ENCODE results near the gene TULP4. TPM values are rescaled to one million over a fixed set of nuclear protein-coding genes. Genes with fewer than 3 reads are reported as not detected.

TULP4 gene
- total RNA-seq, 1 experiment from 2014 or later: 126 TPM

DNA sequence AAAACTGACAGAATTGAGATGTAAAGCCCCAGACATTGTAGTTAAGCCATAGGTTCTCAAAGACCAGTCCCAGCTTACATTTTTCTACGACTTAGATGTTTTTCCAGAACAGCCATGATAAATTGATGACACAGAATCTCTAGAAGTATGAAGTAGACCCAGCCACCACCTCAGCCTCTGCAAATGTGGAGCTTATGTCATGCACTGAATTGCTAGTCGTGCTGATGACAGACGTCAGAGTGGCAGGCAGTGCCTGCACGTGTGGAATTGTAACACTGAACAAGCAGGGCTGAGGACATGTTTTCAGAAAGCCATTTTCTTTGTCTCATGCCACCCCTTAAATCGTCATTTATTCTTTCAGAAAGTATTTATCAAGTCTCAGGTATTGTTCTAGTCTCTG is 175.2 kb downstream of the TULP4 start:
- no peak overlapping the region for H3K4me3 Mint-ChIP-seq (ENCODE audit: unreplicated experiment)
- intact Hi-C loops (cut with micrococcal nuclease; ENCODE audit: unreplicated experiment): no loop called here
- Histone ChIP-seq H3K4me3 (ENCODE audit: low read depth, low read length) (no peak overlapping the region), H3K27me3 (replicated peaks; ENCODE audit: control insufficient read depth, insufficient read depth, low read length) (no peaks in the 10 kb centered on the region), H3K36me3 (ENCODE audit: control insufficient read depth, insufficient read depth, low read length) (no peaks in the 10 kb centered on the region; the same call in 1 of the 2 replicates), H3K9me3 (no peaks in the 10 kb centered on the region), H3K4me1 (no peaks in the 10 kb centered on the region)
- no TSS peak for BruUV-seq (replicated peaks)
- ChIA-PET CTCF (interaction anchor here (0.6 kb wide), 1 partner anchor 561 kb away, joined by 3 read pairs; no protein-coding TSS in a partner anchor), POLR2A (no interaction called here)
- H3K36me3 Mint-ChIP-seq (ENCODE audit: insufficient read depth, unreplicated experiment): peaks cover 39% of the 10 kb centered on the region
- no peaks in the 10 kb centered on the region for H3K4me1 Mint-ChIP-seq (ENCODE audit: low read depth, unreplicated experiment)
- no peak overlapping the region for H3K27ac Mint-ChIP-seq (ENCODE audit: unreplicated experiment)
- no peaks in the 10 kb centered on the region for H3K27me3 Mint-ChIP-seq (ENCODE audit: insufficient read depth, unreplicated experiment)
- TF ChIP-seq CTCF (IDR thresholded peaks at IDR 0.05; ENCODE audit: insufficient read depth in 1 of 2, low read depth in 1 of 2, low read length in 1 of 2, severe bottlenecking in 1 of 2, unreplicated experiment in 1 of 2): no peak
- no peak for DNase-seq
- no peaks in the 10 kb centered on the region for H3K9me3 Mint-ChIP-seq (ENCODE audit: unreplicated experiment)

GRCh38 chr6:158488065-158488464 is 175.8 kb downstream of the TULP4 start:
- no peak overlapping the region for H3K27ac Mint-ChIP-seq (ENCODE audit: unreplicated experiment)
- no peaks in the 10 kb centered on the region for H3K9me3 Mint-ChIP-seq (ENCODE audit: unreplicated experiment)

DNA sequence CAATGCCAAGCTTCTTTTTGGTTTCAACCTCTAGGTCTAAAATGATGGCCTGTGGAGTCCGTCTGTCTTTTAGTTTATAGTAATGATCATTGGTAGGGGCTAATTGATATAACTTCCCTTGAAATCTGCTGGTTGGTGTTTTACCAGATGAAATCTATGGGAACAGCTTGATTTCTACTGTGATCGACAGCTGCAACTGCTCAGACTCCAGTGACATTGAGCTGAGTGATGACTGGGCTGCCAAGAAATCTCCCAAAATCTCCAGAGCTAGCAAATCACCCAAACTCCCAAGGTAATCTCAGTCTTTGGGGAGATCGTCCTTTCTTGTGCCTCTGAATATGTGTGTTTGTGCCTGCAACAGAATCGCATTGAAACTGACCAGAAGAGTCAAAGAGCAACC is 177.2 kb downstream of the TULP4 start:
- BruUV-seq (replicated peaks): no TSS peak
- TF ChIP-seq CTCF (IDR thresholded peaks at IDR 0.05; ENCODE audit: insufficient read depth in 1 of 2, low read depth in 1 of 2, low read length in 1 of 2, severe bottlenecking in 1 of 2, unreplicated experiment in 1 of 2): no peak
- Histone ChIP-seq H3K9me3 (no peaks in the 10 kb centered on the region), H3K4me1 (no peaks in the 10 kb centered on the region), H3K4me3 (ENCODE audit: low read depth, low read length) (no peak overlapping the region), H3K36me3 (ENCODE audit: control insufficient read depth, insufficient read depth, low read length) (no peaks in the 10 kb centered on the region; the same call in 1 of the 2 replicates), H3K27me3 (replicated peaks; ENCODE audit: control insufficient read depth, insufficient read depth, low read length) (no peaks in the 10 kb centered on the region)
- ChIA-PET POLR2A (interaction anchor here (0.6 kb wide), 1 partner anchor 217 kb away, joined by 5 read pairs; no protein-coding TSS in a partner anchor), CTCF (no interaction called here)
- H3K4me1 Mint-ChIP-seq (ENCODE audit: low read depth, unreplicated experiment): no peaks in the 10 kb centered on the region
- H3K36me3 Mint-ChIP-seq (ENCODE audit: insufficient read depth, unreplicated experiment): peaks cover 52% of the 10 kb centered on the region
- H3K9me3 Mint-ChIP-seq (ENCODE audit: unreplicated experiment): no peaks in the 10 kb centered on the region
- intact Hi-C loops (cut with micrococcal nuclease; ENCODE audit: unreplicated experiment): no loop called here
- DNase-seq: no peak
- H3K27ac Mint-ChIP-seq (ENCODE audit: unreplicated experiment): no peak overlapping the region
- no peak overlapping the region for H3K4me3 Mint-ChIP-seq (ENCODE audit: unreplicated experiment)
- H3K27me3 Mint-ChIP-seq (ENCODE audit: insufficient read depth, unreplicated experiment): no peaks in the 10 kb centered on the region

More at GRCh38 chr6:158488065-158488464, 175.8 kb downstream of the TULP4 start:
- POLR2A ChIA-PET: no interaction called here
- intact Hi-C loops (cut with micrococcal nuclease; ENCODE audit: unreplicated experiment): no loop called here
- no TSS peak for BruUV-seq (replicated peaks)
- no peaks in the 10 kb centered on the region for H3K27me3 ChIP-seq (replicated peaks; ENCODE audit: control insufficient read depth, insufficient read depth, low read length)
- TF ChIP-seq CTCF (IDR thresholded peaks at IDR 0.05; ENCODE audit: insufficient read depth in 1 of 2, low read depth in 1 of 2, low read length in 1 of 2, severe bottlenecking in 1 of 2, unreplicated experiment in 1 of 2): no peak
- no peaks in the 10 kb centered on the region; the same call in 1 of the 2 replicates for H3K36me3 ChIP-seq (ENCODE audit: control insufficient read depth, insufficient read depth, low read length)
- CTCF ChIA-PET: interaction anchor here (0.6 kb wide), 1 partner anchor 11 kb away, joined by 3 read pairs; no protein-coding TSS in a partner anchor
- Mint-ChIP-seq H3K4me3 (ENCODE audit: unreplicated experiment) (no peak overlapping the region), H3K4me1 (ENCODE audit: low read depth, unreplicated experiment) (no peaks in the 10 kb centered on the region), H3K27me3 (ENCODE audit: insufficient read depth, unreplicated experiment) (no peaks in the 10 kb centered on the region), H3K36me3 (ENCODE audit: insufficient read depth, unreplicated experiment) (peaks cover 39% of the 10 kb centered on the region)
- H3K4me3 ChIP-seq (ENCODE audit: low read depth, low read length): no peak overlapping the region
- DNase-seq: no peak
- no peaks in the 10 kb centered on the region for H3K9me3 ChIP-seq
- no peaks in the 10 kb centered on the region for H3K4me1 ChIP-seq
